NCI-H2029 treated with DMSO at 0.1 percent for 48 hours (cell line): Measurements from ENCODE around the gene R3HDM1.
"Not testable (repeated sequence)": the region's sequence is repeated elsewhere in the genome, so short reads cannot be mapped to it uniquely, and the experiment has no call there.

ENCODE experiments used
- DNase-seq: peaks from one replicate; lab custom pipeline; 2025; lab: John Stamatoyannopoulos, UW

R3HDM1 gene

DNA sequence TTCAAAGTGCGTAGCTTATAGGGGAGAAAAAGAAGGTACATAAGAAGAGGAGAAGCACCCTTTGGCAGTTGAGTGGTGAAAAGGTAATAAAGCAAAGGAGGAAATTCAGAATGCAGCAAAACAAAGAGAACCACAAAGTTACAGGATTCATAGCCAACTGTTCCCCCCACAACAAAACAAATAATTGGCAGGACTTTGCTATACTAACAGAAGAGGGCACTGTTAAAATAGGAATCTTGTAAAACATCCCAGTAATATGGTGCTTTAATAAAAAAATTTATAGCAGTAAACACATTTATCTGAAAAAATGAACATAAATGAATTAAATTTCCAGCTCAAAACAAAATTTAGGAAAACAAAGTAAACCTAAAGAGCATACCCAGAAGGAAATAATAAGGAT, 42.3 kb downstream of the R3HDM1 start:
- no peak for DNase-seq

DNA sequence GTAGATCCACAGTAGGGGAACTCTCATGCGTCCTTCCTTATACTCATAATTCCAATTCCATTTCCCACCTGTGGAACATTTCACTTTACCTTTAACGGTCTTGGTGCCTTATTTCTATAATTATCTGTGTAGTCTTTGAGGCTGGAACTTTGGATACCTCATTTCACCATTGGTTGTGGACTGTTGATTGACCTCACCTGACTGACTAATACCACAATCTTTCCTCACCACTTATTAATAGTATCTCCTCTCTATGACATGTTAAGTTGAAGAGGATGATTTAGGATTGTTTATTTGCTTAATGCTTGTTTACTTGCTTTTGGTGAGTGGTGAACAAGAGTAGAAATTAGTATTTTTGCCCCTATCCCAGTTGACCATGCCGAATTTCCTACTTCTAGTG, 50.0 kb downstream of the R3HDM1 start:
- DNase-seq: no peak

DNA sequence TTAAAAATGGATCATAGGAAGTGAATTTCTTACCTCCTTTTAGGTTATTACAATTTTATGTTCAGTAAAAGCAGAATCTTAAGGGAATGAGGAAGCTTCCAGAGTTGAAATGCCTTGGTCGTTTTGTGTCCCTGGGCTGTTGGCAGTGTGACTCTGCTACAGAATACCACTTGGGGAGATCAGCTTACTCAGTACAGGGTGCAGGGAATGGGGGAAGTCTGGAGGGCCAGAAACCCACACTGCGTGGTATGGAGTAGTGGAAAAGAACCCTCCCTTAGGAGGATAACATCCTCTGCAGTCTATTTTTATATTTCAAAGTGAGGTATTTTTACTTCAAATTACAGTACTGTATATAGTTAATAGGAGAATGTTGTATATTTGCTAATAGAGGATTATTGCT, 51.1 kb downstream of the R3HDM1 start:
- DNase-seq: no peak

DNA sequence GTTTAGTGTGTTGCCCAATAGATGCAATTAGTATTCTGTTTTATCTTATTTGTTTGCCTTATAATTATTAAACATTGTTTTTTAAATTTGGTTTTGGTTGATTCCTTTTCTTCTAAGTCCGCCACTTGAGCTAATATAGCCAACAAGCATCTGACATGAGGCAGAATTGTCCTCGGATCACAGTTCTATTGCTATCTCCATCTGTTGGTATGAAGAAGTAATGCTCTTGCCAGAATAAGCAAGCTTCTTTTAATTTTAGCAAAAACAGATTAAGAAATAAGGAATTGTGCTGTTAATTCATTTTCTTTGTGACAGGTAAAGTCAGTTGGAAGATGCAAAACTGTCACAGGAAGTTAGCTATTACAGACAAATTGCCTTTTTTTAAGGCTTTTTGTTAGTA, 54.3 kb downstream of the R3HDM1 start:
- no peak for DNase-seq

DNA sequence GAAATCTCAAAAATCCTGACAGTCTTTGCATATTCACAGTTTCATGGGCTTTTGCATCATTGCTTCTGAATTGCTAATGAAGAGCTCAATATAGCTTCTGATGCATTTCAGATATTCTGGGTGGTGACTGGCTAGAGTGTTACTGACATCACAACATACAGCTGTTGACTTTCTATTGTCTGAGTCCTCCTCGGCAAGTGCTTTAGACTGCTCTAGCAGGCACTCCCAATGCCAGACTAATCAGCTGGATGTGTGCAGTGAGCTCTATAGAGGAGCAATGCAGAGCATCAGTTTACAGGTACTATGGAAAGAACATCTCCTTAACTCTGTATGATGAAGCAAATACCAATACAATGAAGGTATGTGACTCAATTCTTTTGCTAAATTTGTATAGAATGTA, 54.9 kb downstream of the R3HDM1 start:
- DNase-seq: no peak

DNA sequence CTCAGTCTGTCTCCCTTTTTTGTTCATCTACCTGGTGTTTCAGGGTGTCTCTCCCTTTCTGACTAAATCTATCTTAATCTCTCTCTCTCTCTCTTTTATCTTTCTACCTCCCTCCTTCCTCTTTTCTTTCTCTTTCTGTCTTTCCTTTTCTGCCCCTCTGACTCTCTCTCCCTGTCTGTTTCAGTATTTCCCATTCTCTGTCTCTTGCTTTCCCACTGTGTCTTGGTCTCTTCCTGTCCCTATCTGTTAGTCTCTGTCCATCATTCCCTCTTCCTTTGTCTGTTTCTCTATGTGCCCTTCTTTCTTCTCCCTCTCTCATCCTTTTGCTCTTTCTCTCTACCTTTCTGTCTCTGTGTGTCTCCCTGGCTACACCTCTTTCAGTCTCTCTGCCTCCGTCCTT, 56.7 kb downstream of the R3HDM1 start:
- no peak for DNase-seq

DNA sequence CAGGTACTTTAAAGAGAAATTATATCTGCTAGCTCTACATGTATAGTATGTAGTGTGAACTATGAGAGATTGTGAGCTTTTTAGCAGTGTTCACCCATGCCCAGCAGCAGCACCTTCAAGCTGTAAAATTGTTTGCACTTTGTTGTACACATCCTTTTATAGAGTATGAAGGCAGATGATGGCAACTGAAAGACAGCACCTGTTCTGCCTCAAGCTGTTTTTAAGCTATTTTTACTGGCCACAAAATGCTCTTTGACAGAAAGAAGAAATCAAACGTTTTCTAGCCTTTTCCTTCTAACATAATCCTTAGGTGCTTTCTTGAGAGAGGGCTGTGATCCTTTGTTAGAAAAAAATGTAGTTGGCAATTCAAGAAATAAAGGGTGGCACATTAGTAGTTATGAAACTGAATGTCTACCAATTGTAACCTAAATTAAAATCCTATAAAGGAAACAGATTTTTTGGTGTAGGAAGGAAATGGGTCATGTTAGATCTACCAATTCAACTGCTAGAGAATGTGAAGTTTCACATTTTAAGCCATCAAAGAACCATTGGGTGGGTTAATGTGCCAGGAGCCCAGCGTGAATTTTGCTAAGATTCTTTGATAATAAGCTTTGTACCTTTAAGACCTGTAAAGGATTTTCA, 59.5 kb downstream of the R3HDM1 start:
- no peak for DNase-seq

DNA sequence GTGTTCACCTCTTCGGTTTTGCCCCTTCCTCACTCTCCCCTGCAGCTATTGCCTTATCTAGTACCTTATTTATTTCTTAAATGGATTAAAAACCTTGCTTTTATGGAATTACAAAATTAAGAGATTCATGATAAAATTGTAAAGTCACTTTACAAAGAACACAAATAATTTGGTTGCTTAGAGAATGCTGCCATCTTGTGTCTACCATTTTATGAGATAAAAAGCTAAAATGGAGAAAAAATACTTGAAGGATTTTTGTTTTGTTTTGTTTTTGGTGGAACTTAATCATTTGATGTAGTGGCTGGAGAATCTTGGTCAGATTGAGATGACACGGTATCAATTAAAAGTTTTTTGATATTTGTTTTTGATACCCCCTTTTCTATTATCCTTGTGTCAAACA, 69.6 kb downstream of the R3HDM1 start:
- no peak for DNase-seq

DNA sequence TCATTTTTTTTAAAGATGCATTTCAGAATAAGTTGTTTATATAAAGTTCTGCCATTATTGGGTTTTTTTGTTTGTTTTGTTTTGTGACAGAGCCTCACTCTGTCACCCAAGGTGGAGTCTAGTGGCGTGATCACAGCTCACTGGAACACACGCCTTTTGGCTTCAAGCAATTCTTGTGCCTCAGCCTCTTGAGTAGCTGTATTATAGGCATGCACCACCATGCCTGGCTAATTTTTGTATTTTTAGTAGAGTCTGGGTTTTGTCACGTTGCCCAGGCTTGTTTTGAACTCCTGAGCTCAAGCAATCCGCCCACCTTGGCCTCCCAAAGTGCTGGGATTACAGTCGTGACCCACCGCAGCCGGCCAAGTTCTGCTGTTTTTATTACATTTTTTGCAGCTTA, 72.3 kb downstream of the R3HDM1 start:
- no peak for DNase-seq

DNA sequence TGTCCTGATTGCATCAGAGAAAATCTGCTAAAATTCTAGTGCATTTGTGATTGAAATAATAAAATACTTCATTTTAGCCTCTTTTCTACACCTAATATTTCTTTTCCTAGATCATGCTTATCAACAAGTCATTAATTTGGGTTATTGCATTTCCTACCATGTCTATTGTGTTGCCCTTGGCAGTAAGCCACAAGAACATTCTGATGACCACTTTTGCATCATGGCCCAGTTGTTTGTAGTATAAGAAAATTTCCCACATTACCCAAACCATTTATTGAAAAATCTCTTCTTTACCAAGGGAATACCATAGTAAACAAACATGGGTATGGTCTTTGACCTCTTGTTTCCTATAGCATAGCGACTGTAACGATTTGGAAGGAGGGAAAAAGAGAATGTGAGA, 76.3 kb downstream of the R3HDM1 start:
- DNase-seq: no peak

DNA sequence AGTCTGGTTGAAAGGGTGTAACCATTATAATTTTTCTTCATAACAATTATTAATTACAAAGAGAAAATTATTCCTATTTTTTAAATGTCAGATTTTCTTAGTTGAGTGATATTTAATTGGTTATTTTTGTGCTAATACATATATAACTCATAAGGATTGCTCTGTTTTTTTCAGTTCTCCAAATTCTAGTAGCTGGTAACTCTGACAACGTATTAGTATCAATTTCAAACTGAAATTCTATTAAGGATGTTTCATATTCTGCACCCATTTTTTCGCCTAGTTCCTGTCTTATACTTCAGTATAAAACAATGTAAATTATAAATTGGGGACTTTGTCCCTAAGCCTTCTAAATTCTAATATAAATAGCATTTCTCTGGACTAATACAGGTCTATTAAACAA, 81.0 kb downstream of the R3HDM1 start:
- DNase-seq: no peak

DNA sequence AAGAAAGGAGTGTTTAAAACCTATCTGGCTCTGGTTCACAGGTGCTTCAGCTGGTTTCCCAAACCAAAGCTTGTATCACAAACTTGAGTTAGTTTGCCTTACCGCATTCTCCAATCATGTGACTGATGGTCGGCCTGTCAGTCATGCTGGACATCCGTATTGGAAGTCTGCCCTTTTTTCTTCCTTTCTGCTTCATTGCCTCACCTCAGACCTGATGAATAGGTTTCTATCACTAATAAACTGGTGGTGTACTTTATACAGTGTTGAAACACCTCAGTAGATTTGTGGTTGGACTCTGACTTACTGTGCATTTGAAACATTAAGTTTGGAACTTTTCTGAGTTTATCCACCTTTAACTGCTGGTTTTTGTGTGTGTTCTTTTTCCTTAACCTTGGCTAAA, 84.1 kb downstream of the R3HDM1 start:
- no peak for DNase-seq

DNA sequence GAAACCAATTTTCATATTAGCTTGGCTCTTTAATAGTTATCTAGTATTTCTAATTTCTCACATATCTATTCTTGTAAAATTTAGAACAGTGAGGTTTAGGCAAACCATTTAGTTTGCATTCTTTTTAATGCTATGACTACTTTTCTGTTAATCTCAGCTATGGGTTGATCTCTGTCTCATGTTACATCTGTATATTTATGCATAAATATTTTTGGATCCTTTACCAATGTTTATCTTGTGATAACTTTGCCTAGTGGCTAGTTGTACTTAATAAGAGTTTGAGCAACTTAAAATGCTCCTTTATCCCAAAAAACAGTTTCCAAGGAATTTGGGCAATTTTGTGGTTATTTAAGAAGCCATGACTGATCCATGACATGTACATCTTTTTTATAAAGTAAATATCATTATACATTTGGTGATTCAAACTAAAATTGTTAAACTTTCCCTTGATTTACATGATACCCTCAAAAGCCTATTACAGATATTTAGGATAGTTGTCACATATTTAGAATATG, 86.3 kb downstream of the R3HDM1 start:
- DNase-seq: no peak

DNA sequence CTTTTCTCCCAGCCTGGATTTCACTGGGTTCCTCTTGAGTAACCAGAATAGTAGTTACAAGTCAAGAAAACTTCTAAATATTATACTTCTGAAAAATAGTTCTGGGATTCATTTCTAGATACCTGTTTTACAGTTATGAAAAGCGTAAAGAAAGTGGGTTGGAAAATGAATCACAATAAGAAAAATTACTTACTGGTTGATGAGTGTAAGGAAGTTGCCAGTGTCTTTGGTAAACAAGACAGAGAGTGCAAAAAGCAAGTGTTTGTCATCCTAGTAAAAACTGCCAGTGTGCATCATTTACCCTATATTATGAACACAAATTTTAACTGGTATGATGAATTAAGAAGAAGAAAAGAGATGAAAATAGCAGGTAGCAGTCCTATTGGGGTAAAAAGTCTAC, 88.9 kb downstream of the R3HDM1 start:
- DNase-seq: no peak

DNA sequence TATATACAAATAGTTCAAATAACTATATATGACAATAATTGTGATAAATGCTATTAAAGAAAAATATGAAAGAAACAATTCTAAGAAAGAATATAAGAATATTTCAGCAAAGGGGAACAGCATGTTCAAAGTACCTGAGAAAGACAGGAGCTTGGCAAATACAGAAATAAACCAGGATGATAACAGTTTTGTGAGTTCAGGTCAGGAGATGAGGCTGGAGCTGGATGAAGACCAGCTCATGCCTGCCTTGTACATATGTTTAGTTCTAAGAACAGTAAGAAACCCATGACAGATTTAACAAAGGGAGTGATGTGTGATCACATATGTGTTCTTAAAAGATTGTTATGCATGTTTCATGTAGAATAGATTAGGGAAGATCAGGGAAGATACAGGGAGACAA, 98.2 kb downstream of the R3HDM1 start:
- DNase-seq: no peak

DNA sequence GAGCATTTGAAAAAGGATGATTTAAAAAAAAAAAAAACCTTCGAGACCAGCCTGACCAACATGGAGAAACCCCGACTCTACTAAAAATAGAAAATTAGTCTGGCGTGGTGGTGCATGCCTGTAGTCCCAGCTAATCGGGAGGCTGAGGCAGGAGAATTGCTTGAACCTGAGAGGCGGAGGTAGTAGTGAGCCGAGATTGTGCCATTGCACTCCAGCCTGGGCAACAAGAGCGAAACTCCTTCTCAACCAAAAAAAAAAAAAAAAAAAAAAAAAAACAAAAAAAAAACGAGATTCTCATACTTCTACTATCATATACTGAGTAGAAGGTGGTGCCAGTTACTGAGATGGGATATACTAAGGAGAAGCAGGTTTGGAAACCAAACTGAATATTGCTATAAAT, 98.8 kb downstream of the R3HDM1 start:
- not testable (repeated sequence) for DNase-seq

DNA sequence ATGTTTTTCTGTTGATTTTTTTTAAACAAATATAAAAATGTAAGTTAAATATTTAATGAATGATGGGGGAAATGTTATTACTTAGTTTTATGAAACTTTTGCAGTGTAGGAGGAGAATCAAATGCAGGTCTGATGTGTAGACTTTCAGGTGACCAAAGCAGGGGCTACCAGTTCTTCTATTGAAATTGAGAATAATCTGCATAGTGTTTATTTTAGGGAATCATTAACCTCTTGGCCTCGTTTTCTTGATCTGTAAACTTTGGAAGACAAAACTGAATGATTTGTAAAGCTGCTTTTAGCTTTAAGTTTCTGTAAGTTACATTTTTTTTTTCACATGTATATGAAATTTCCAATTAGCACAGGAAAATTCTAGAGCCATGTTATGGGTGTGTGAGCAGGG, 99.2 kb downstream of the R3HDM1 start:
- DNase-seq: no peak

DNA sequence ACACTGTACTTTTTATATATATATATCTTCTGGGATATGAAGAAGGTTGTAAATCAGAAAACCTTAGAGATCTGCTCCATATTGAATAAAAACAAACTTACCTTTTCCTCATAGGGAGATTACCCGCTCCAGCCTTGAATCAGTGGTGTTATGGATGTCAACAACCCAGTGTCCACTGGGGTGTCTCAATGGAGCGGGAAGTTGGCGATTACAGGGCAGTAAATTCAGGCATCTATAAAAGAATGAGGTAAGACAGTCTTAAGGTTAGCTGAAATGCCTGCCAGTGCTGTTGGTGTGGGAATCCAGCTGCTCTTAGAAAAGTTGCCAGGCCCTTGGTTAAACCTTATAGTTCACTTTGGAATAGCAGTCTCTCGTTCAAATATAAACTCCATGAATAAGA, 102.3 kb downstream of the R3HDM1 start:
- DNase-seq: no peak

DNA sequence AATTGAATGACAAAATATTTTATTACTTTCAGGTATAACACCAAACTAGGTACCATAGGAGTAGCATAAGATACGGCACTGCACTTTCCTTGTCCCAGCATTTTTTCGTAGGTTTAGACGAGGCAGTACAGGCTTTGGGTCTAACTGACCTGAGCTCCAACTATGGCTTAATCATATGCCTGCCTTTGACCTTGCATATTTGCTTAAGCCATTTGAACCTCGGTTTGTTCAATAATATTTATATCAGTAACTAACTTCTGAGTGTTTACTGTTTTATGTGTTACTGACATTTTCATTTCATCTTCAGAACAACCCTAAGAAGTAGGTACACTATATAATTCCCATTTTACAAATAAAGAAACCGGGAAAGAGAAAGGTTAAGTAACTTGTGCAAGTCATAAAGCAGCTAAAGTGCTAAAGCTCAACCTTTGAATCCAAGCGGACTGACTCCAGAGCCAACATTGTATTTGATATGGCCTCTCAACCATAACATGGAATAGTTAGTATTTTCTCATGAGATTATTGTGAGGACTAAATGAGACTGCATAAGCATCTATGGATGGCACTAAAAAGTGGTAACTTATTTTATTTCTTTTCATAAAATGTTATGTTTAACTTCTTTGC, 104.0 kb downstream of the R3HDM1 start:
- no peak for DNase-seq

DNA sequence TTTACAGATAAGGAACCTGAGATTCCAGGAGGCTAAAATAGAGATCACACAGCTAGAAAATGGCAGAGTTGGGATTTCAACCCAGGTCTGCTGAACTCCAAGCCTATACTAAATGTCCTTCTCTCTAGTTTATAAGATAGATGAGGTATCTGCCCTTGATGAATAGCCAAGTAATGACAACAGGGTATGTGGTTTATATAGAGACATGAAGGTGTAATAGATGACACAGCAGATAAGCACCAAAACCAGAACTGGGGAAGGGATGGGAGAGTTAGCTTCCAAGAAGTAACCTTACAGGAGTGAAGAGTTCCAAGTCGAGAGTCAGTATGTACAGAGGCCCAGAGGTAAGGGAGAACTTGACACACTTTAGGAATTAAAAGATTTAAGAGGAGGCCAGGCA, 105.7 kb downstream of the R3HDM1 start:
- DNase-seq: no peak

DNA sequence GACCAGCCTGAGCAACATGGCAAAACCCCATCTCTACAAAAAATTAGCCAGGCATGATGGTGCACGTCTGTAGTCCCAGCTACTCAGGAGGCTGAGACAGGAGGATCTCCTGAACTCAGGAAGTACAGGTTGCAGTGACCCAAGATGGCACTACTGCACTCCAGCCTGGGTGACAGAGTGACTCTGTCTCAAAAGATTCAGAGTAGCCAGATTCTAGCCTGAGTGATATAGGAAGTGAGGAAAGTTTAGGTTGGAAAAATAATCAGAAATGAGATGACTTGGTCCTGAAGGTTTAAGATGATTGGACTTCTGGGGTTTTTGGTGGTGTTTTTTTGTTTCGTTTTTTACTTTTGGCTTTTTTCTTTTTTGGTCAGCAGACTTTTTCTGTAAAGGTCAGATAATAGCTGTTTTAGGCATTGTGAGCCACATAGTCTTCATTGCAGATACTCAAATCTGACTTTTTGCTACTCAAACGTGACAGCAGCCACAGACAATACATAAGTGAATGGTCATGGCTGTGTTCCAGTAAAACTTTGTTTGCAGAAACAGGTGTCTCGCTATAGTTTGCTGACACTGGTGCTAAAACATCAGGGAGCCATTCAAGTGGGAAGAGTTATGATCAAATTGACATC, 106.3 kb downstream of the R3HDM1 start:
- DNase-seq: no peak

DNA sequence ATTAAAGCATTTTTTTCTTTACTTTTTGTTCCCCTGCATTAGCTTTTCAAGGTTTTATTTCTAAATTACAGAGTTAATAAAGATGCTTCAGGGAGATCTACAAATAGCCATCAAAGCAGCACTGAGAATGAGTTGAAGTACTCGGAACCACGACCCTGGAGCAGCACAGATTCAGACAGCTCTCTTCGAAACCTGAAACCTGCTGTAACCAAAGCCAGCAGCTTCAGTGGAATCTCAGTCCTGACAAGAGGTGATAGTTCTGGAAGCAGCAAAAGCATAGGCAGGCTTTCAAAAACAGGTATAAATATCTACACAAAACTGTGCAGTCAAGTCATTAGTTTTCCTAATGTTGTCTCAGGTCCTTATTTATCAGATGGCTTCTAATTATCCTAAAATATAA, 107.5 kb downstream of the R3HDM1 start:
- DNase-seq: no peak

DNA sequence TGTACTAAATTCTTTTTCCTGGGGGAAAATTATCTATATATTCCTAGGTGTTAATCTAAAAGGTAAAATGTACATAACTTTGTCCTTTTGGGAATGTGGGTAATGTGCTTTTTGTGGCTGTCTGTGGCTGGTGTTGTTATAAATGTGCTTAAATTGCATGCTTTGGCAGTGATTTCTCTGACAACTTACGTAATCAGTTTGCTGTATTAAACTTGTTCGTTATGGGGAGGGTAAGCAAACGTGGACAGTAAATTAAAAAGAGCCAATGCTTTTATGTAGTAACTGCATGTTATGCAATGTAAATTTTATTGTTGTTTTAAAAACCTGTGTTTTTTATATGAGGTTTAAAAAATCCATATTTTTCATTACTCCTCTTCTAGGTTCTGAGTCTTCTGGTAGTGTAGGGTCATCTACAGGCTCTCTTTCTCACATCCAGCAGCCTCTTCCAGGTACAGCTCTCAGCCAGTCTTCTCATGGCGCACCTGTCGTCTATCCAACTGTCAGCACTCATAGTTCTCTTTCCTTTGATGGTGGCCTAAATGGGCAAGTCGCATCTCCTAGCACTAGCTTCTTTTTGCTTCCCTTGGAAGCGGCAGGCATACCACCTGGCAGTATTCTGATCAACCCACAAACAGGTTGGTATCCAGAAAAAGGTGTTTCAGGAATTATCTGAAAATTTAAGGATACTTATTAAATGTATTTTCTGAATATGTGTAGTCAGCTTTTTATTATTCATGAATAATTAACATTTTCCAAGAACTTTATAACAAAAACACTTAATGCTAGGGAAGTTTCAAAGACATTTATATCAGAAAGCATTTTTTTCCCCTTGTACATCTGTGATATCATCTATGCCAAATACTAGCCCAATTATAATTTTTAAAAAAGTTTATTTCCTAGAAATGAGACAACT, 110.1 kb downstream of the R3HDM1 start:
- no peak for DNase-seq
